HEK293 (cell line): ENCODE data around the gene CACNB4.

Source experiments
- CTCF ChIP-seq: fragments of 450-650 bp; formaldehyde crosslinking; IDR thresholded peaks from 2 replicates; pipeline ENCODE4 v1.5.1; 2016; ENCODE audit warnings: missing biosample characterization, missing genetic modification characterization
- ELK4 ChIP-seq: IDR thresholded peaks from 2 replicates; pipeline ENCODE4 v1.6.1; 2011; ENCODE audit warnings: mild to moderate bottlenecking, low read depth, low read length, borderline replicate concordance
- GFI1B ChIP-seq: fragments of 450-650 bp; formaldehyde crosslinking; IDR thresholded peaks from 2 replicates; pipeline ENCODE4 v1.5.1; 2016; ENCODE audit warnings: missing biosample characterization, missing genetic modification characterization
- MEIS1 ChIP-seq: sonication (generic); formaldehyde crosslinking; IDR thresholded peaks from 2 replicates; pipeline ENCODE4 v1.8.1; 2022; ENCODE audit warnings: missing genetic modification reagents, mild to moderate bottlenecking, borderline replicate concordance
- PATZ1 ChIP-seq: fragments of 450-650 bp; formaldehyde crosslinking; IDR thresholded peaks from 2 replicates; pipeline ENCODE4 v1.5.1; 2016; ENCODE audit warnings: missing biosample characterization, missing genetic modification characterization
- ZBTB1 ChIP-seq: fragments of 450-650 bp; formaldehyde crosslinking; IDR thresholded peaks from 2 replicates; pipeline ENCODE4 v1.5.1; 2016; ENCODE audit warnings: missing biosample characterization, missing genetic modification characterization
- ZNF121 ChIP-seq: fragments of 450-650 bp; formaldehyde crosslinking; IDR thresholded peaks from 2 replicates; pipeline ENCODE4 v1.5.1; 2016; ENCODE audit warnings: missing biosample characterization, missing genetic modification characterization
- ZNF175 ChIP-seq: fragments of 450-650 bp; formaldehyde crosslinking; IDR thresholded peaks from 2 replicates; pipeline ENCODE4 v1.5.1; 2016; ENCODE audit warnings: missing biosample characterization, missing genetic modification characterization
- ZNF18 ChIP-seq: fragments of 450-650 bp; formaldehyde crosslinking; IDR thresholded peaks from 2 replicates; pipeline ENCODE4 v1.5.1; 2016; ENCODE audit warnings: missing biosample characterization, missing genetic modification characterization
- ZNF239 ChIP-seq: fragments of 450-650 bp; formaldehyde crosslinking; IDR thresholded peaks from 2 replicates; pipeline ENCODE4 v1.5.1; 2016; ENCODE audit warnings: missing biosample characterization, missing genetic modification characterization
- ZNF335 ChIP-seq: fragments of 450-650 bp; formaldehyde crosslinking; conservative IDR thresholded peaks from 2 replicates; pipeline ENCODE4 v1.5.1; 2016; ENCODE audit warnings: missing biosample characterization, missing genetic modification characterization
- ZNF777 ChIP-seq: fragments of 450-650 bp; formaldehyde crosslinking; IDR thresholded peaks from 2 replicates; pipeline ENCODE4 v1.5.1; 2017; ENCODE audit warnings: missing biosample characterization, missing genetic modification characterization, borderline replicate concordance
- ZNF830 ChIP-seq: fragments of 450-650 bp; IDR thresholded peaks from 2 replicates; pipeline ENCODE4 v1.5.0; 2018; ENCODE audit warnings: missing biosample characterization, missing genetic modification characterization, low read depth, mild to moderate bottlenecking, moderate library complexity

- no peak for TF ChIP-seq ZNF830 (tag by site-specific recombination)
- no peak for TF ChIP-seq ZBTB1 (tag by site-specific recombination)
- no peak for TF ChIP-seq ZNF121 (tag by site-specific recombination)
- TF ChIP-seq GFI1B (tag by site-specific recombination), result no peak
- TF ChIP-seq ZNF175 (tag by site-specific recombination), result no peak
- no peak for TF ChIP-seq ELK4
- no peak for TF ChIP-seq MEIS1
- no peak for TF ChIP-seq ZNF335 (tag by site-specific recombination)
- no peak for TF ChIP-seq CTCF
- no peak for TF ChIP-seq PATZ1 (tag by site-specific recombination)
- TF ChIP-seq ZNF239 (tag by site-specific recombination), result no peak
- TF ChIP-seq ZNF18 (tag by site-specific recombination), result no peak
- no peak for TF ChIP-seq ZNF777 (tag by site-specific recombination)
Observed at GRCh38 chr2:152046940-152047339, 51.9 kb downstream of the CACNB4 start.
